HG03139 (cell line): ENCODE results near the gene NHSL2.
"Not testable (repeated sequence)": the region's sequence is repeated elsewhere in the genome, so short reads cannot be mapped to it uniquely, and the experiment has no call there.

Experiments
- ATAC-seq: cut with Tn5 transposase; IDR thresholded peaks from one replicate; pipeline ENCODE4 v1.9.1; 2021; ENCODE audit not compliant: unreplicated experiment

Gene NHSL2

DNA sequence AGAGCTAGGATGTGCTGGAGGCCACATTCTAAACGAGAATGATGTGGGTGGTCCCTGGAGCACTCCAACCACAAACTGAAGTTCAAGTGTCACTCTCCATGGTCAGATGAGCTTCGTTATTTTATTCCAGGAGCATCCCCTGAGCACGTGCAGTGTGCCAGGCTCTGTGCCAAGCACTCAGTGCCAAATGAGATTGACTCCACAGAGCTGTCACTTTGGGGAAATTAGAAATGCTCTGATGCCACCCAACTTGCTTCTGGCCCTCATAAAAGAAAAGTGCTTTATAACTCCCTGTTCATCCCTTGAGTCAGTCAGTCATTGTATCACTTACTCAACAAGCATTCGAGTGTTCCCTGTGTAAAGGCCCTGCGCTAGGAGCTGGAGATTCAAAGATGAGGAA lies 129.9 kb downstream of the NHSL2 start:
- ATAC-seq, result no peak

DNA sequence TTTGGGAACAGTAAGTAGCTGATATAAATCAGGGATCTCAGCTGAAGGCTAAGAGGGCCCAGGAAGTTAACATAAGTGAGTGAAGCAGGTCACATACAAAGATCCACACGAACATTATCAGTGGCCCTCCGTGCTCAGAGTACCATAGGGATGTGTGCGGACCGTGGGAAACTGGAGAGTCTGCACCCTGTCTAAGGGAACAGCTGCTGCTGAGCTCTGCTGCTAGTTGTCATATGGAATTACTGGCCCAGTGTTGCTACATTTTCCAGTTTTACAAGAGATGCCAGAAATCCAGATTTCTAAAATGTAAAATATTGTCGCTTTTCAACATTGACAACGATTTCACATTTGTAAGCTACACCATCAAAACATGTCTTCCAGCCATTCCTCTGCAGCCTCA lies 130.5 kb downstream of the NHSL2 start:
- no peak for ATAC-seq

DNA sequence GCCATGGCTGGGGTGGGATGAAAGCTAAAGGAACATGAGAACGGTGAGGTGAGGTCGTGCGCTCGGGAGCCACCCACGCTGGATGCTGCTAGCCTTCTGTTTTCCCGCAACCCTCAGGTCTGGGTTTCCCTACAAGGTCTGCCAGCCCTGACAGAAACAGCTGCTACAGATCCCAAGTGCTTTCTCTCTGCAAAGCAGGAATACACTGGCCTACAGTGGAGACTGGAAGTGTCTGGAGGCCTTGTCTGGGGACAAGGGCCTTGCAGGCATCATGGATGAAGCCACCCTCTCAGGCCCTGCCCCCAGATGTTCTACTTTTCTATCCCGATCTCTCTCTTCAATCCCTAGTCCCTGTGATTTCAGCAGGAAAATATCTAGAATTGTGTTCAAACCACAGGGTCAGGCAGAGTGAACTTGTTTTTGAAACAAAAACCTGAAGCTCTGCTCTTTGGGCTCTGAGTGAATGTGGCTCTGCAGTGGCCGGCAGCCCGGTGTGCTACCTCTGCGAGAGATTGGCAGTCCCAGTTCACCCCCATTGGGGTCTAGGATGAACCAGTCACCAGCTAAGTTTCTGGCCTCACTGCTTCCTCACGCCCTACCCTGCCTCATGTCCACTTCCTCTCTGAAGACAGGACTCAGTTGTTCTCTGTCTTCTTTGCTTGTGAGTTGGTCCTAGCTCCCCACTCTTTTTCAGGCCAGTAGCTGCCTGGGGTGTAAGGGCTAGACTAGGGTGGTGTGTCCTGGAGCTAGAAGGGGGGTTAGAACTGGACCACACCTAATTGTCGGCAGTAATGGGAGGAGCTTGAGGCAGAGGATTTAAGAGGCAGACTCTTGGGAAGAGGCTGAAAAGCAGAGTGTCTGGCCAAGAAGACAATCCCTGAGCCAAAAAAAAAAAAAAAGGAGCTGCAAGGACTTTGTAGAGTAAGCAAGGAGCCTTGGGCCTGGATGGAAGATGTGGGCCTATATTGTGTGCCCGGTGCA lies 131.5 kb downstream of the NHSL2 start:
- no peak for ATAC-seq

DNA sequence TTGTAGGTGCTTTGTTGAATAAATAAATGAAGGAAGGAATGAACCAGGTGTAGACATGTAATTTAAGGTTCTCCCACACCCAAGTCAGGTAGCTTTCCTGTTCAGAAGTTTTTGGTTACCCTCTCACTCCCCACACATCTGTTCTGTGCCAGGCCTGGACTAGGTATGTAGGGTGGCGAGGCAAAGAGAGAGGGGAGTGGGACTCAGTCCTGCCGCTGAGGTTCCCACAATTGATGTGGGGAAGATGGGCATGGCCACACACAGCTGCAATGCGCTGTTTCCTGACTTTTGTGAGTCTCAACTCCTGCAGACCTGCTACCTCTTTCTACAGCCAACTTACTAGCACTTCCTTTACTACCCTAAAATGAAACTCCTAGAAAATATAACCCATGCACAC lies 132.2 kb downstream of the NHSL2 start:
- no peak for ATAC-seq

DNA sequence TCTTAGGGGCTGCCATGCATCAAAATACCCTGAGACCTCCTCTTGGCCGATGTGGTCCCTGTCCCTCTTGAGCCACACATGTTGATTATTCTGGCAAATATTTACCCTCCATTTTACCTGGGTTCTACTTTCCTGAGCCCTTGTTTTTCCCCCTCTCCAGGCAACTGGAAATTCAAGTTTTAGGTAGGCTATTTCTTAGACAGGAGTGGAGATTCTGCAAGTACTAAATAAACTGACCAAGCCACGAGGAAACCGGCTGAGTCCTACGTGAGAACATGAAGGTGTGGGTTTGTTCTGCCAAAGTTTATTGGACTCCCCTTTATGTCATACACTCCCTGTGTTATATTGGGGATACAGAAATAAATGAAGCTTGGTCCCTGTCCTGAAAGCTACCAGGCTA lies 133.0 kb downstream of the NHSL2 start:
- ATAC-seq, result no peak

DNA sequence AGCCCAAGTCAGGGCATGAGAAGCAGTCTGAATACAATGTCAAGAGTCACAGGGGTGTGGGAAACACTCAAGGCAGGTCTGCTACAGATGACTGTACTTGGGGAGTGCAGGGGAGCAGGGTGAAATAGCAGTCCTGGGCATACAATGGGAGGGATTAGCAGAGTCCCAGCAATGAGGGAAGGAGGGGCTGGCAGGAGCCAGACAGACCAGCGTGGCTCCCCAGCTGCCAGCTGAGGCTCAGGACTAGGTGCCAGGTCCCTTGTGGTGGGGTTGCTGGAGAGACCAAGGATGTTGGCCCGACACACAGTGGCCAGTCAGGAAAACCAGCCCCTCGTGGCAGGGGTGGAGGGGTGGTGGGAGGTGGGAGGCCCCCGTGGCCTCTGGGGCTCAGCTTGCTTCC lies 134.5 kb downstream of the NHSL2 start:
- ATAC-seq, result no peak

DNA sequence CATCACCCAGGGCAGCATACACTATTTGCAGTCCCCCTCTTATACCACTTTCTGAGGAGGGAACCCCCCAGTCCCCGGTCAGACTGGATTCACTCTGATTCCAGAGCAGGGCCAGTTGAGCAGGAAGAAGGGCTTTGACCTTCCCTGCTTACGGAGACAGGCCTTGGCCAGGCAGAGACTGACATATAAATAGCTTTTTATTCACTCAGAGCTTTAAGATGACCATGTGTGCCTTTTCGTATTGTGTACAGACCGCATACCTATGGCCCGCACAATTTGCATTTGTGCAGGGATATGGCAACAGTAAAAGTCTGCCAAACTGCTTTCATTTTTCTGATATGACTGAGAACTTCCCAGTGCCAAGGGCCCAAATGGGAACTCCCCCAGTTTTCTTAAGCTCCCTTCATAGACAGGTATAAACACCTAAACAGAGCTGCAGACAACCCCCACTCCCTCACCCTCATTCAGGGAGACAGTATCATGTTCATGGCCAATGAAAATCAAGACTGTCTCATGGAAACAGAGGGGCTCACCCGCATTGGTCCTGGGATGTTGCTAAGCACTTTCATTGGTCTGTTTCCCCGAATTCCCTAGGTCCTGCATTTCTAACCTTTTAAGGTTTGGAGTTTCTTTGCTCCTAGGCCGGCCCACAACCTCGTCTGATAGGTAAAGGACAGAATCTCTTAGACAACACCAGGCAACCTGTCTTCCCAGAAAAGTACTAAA lies 135.1 kb downstream of the NHSL2 start:
- ATAC-seq, result no peak

DNA sequence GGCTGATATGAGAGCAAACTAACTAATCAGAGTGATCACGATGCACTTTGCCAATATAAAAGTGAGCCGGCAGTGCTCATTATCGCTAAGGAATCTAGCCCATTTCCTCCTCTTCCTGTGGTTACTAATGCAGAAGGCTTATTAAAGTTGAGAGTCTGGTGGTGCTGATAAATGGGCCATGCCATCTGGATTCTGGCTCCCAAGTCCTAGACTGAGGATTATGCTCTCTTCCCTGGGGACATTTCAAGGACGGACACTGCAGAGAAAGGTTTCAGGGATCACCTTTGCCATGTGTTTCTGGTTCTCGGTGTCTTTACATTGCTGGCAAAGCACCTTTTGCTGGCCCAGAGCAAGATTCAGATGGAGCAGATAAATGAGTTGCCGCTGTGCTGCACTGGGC lies 135.8 kb downstream of the NHSL2 start:
- ATAC-seq, result no peak

DNA sequence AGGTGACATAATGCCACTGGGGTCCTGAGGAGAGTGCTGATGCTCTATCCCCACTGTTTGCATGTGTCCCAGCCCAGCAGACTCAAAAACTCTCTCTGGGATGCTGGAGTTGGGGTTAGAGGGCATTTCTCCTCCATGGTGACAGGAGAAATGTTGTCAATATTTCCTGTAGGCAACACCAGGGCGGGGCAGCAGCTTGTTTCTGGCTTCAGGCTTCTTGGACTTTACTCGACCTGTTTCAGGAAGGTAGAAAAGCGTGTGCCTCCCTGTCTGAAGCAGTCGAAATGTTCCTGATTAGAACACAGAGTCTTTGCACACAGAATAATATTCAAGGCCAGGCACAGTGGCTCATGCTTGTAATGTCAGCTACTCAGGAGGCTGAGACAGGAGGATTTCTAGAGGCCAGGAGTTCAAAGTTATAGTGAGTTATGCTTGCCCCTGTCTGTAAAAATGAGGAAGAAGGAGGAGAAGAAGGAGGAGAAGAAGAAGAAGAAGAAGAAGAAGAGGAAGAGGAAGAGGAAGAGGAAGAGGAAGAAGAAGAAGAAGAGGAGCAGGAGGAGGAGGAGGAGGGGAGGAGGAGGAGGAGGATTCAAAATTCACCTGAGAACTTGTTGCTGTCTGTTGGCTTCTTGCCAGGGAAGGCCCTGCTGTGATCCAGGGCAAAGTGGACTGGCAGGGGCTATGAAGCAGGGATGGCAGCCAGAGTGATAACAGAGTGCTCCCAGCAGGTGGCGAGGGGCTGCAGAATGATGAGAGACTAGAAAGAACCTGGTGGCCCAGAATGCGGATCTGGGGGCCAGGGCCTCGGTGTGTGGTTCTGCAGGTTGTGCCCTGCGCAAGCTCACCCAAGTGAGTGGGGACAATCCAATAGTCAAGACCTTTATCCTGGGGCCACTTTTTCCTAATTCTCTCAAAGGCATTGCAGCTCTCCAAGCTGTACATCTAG lies 138.1 kb downstream of the NHSL2 start:
- no peak for ATAC-seq

DNA sequence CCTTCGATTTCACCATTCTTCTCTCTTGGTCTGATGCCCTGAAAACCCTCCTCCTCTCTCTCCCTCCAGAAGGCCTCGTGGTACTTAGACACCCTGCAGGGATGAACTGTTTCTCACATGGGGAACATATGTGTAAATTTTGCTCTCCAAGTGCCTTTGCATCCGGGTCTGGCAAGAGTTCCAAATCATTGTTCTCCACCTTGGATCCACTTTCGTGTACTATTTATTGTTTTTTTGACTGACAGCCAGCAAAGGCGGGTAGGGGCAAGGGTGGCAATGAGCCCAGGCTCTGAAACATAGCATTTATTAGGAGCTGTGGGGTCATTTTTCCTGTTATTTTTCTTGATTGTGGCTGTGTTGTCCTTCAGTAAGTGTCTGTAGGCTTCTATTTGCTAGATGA lies 139.4 kb downstream of the NHSL2 start:
- no peak for ATAC-seq

DNA sequence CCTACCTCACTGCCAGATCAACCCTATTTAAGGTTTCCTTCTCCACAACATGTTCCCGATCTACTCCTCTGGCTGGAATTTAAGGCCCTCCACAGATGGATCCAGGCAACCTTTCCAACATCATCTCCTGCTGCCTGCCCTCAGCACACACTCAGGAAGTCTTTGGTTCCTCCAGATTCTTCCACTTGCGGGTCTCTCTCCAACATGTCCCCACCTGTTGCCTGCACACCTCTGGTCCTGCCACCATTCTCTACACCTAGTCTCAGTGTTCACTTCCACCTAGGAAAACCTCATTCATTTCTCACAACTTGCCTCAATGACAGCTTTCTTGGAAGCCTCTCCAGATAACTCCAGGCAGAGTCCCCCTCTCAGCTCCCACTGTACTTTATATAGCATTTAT lies 140.9 kb downstream of the NHSL2 start:
- no peak for ATAC-seq

DNA sequence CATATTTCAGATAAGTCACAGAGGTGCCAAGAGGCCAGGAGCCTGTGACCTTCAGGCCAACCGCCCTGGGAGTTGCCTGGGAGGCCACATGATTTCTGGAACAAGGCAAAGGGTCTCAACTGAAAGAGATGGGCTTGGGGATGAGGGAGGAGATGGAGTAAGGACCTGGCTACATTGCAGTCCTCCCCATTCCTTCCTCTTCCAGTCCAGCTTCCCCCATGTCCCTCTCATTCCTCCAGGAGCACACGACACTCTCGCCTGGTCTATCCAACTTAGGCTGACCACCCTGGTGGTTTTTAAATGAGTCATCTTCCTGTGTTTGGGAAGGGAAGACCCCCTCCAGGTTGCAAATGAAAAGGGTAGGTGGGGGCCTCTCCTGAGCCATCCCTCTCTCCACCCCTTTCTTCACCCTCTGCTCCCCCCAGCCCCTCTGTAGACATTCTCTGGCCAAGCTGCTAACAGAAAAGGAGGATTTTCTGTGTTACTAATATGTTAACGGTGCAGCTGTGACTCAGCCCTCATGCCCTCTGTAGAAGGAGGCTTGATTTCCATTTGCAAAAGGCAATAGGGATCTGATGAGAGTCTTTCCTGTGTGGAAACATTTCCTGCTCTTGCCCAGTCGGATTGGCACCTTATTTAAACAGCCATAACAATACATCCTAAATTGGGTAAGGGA lies 141.9 kb downstream of the NHSL2 start:
- no peak for ATAC-seq

DNA sequence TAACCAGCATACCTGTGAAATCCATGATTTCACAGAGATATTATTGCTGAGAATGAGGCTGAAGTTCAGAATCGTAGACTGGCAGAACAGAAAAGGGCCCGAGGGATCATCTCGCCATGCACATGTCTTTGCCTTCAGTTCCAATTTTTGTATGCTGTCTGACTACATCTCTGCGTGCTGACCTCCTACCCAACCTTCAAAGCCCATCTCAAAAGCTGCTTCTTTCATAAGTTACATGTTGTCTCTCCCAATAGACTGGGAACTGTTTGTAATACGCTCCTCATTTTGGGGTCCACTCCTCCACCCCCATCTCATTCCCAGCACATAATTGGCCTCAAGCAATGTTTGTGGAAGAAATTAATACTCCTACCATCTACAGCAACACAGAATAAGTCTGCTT lies 142.9 kb downstream of the NHSL2 start:
- no peak for ATAC-seq

DNA sequence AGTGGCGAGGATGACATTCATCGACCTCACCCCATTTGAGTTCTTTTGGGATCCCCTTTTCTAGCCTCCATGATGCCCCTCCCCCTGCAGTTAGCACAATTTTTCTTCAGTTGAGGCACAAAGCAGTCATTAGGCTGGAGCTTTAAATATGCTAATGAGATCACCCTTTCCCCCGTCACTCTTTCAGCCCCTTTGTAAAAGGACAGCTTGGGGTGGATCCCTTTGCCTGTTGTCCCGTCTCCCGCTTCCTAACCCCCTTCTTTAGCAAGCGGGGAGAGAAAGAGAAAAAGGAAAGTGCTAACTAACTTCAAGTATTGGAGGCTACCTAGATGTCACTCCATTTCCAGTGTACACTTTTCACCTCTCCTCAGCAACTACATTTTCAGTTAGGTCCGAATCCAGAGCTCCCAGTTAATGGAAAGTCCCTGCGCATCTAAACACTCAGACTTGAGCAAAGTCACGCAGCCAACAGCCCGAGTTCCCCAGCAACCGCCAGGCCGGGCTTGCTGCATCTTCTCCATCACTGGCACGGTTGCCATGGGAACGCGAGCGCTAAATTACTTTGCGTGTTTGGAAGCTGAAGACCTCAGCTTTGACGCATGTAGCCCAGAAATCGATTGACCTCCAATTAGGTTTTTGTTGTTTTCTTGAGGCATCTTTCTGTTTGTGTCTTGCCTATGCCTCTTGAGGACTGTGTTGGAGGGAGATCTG lies 144.3 kb downstream of the NHSL2 start:
- no peak for ATAC-seq

DNA sequence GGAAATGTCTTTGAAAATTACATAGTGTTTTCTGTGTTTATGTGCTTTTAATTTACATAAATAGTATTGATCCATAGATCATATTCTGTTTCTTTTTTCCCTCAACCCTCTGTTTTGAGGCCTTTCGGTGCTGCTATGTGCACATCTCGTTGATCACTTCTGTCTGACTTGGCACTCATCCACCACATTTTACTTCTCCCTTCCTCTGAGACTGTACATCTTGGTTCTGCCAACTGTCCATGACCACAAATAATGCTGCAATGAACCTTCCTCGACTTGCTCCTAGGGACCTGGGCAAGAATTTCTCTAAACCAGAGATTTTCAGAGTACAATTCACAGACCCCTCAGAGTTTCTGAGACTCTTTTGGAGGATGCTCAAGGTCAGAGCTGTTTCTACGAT lies 146.7 kb downstream of the NHSL2 start:
- ATAC-seq, result no peak

DNA sequence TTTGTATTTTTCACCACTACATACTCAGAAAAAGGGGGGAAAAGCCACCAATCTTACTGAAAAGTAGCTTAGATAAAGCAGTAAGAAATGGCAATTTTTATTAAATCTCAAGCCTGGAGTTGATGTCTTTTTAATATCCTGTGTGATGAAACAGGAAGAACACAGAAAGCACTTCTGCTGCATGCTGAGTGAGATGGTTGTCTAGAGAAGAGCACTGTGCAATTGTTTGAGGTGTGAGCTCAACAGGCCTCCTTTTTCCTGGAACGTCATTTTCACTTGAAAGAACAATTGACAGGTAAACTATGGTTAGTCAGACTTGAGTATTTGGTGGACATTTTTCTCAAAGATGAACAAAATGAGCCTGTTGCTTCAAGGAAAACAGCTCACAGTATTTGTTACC lies 147.2 kb downstream of the NHSL2 start:
- ATAC-seq, result no peak

DNA sequence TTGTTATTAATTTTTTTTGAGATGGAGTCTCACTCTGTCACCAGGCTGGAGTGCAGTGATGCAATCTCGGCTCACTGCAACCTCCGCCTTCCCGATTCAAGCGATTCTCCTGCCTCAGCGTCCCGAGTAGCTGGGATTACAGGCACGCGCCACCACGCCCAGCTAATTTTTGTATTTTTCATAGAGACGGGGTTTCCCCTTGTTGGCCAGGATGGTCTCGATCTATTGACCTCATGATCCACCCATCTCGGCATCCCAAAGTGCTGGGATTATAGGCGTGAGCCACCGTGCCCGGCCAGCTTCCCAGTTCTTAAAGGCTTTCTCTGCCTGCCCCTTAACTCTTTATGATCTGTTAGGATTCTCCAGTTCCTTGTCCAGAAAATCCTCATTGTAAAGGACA lies 147.7 kb downstream of the NHSL2 start:
- ATAC-seq, result not testable (repeated sequence)

DNA sequence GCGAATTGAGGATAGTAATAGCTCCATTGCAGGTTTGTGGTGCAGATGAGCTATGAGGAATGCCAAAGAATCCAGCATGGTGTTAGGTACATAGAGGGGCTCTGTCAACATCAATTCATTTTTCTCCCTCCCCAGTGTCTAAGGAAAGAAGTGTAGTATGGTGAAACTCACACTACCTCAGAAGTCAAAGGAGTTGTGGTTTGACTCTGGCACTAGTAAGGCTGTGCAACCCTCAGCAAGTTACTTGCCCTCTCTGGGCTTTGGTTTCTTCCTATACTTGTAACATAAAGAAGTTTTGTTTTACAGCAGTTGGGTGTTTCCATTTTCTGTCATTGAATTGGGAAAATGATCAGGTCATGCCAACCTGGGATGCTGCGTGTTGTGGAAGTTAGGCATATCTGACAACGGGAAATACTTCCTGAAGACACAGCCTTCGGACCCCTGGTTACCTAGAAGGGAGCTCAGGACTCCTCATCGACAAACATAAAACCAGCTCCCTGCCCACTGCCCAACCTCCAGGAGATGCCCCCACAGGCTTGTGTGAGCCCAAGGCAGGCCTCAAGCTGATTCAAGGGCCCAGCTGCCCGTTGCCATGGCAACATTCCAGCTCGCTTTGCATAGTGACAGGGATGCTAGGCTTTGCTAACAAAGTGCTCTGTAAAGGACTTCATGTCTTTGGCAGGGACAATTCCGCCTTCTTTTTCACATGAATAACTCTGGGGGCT lies 149.7 kb downstream of the NHSL2 start:
- no peak for ATAC-seq

DNA sequence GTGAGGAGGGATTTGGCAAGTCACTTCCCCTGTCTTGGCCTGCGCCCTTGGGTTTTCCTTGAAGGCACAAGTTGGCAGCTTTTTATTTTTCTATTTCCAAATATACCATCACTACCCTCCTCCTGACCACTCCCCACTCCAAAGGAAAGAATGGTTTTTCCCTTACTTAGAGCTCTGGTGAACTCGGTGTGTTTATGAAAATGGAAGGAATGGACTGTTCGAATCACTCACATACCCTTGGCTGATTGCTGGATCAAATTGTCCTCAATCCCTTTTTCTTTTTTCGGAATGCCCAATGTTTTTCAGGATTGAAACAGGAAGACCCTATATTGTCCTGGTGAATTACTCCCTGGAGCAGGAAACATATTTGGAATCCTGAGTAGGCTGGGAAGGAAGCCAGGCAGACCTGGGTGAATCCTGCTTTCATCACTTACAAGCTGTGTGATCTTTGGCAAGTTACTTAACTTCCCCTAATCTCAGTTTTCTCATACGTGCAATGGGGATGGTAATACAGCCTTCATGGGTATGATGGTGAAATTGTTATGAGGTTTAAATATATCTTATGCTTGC lies 150.4 kb downstream of the NHSL2 start:
- ATAC-seq, result no peak
